K562 (cell line): ENCODE measurements around the gene IFNGR1. TPM values are rescaled to one million over a fixed set of nuclear protein-coding genes. Genes with fewer than 3 reads are reported as not detected.

ENCODE experiments used
- AFF1 ChIP-seq, 2 experiments: fragments of 450-650 bp; IDR thresholded peaks; 2 replicates each; pipeline ENCODE4 v1.6.1; 2018; ENCODE audit warnings: mild to moderate bottlenecking in 2 of 2, low read depth in 1 of 2; ENCODE audit not compliant: partially characterized antibody in 2 of 2
- BCLAF1 ChIP-seq, 2 experiments: fragments of 450-650 bp in 1 of 2; IDR thresholded peaks; 2 replicates each; pipeline ENCODE4 v1.6.1; 2011 to 2017; ENCODE audit warnings: low read depth in 2 of 2, antibody characterized with exemption in 1 of 2, borderline replicate concordance in 1 of 2, low read length in 1 of 2, mild to moderate bottlenecking in 1 of 2, mixed read lengths in 1 of 2; ENCODE audit not compliant: control insufficient read depth in 1 of 2
- BRF1 ChIP-seq: IDR thresholded peaks from 3 replicates; pipeline ENCODE4 v1.6.1; 2011; ENCODE audit warnings: borderline replicate concordance, mild to moderate bottlenecking; ENCODE audit not compliant: insufficient read length; ENCODE audit errors: extremely low read depth
- CAMTA2 ChIP-seq: fragments of 250-450 bp; sonication (Bioruptor Pico); conservative IDR thresholded peaks from 2 replicates; pipeline ENCODE4 v1.5.1; 2022
- DPF2 ChIP-seq: fragments of 450-650 bp; IDR thresholded peaks from 2 replicates; pipeline ENCODE4 v1.6.1; 2016
- ERF ChIP-seq: fragments of 450-650 bp; formaldehyde crosslinking; IDR thresholded peaks from 2 replicates; pipeline ENCODE4 v1.4.0; 2020; ENCODE audit warnings: mild to moderate bottlenecking, mixed read lengths
- ESRRA ChIP-seq: fragments of 450-650 bp; IDR thresholded peaks from 2 replicates; pipeline ENCODE4 v1.6.1; 2014; ENCODE audit warnings: low read depth, mild to moderate bottlenecking, moderate library complexity, borderline replicate concordance
- GTF2B ChIP-seq: IDR thresholded peaks from 2 replicates; pipeline ENCODE4 v1.6.1; 2011; ENCODE audit not compliant: insufficient read length; ENCODE audit errors: extremely low read depth
- POLR3A ChIP-seq: IDR thresholded peaks from 2 replicates; pipeline ENCODE4 v1.6.1; 2011; ENCODE audit warnings: borderline replicate concordance, mild to moderate bottlenecking, moderate library complexity; ENCODE audit not compliant: insufficient read length, insufficient read depth; ENCODE audit errors: extremely low read depth
- RBM25 ChIP-seq: fragments of 200-400 bp; formaldehyde crosslinking; IDR thresholded peaks from 2 replicates; pipeline ENCODE4 v1.6.1; 2018; ENCODE audit warnings: low read length, low read depth, moderate library complexity; ENCODE audit not compliant: severe bottlenecking
- TAF1 ChIP-seq: IDR thresholded peaks from 2 replicates; pipeline ENCODE4 v1.6.1; 2011; ENCODE audit warnings: mild to moderate bottlenecking, low read length, moderate library complexity; ENCODE audit not compliant: insufficient read depth, control insufficient read depth, severe bottlenecking; ENCODE audit errors: extremely low read depth
- ZNF175 ChIP-seq: fragments of 200-800 bp; sonication (Bioruptor generic); IDR thresholded peaks from 2 replicates; pipeline ENCODE4 v1.6.1; 2016; ENCODE audit warnings: low read depth, mild to moderate bottlenecking, missing genetic modification characterization, missing compliant biosample characterization
- ZNF324 ChIP-seq: fragments of 250-450 bp; sonication (Bioruptor Pico); IDR thresholded peaks from 2 replicates; pipeline ENCODE4 v1.4.0; 2020; ENCODE audit warnings: mild to moderate bottlenecking
- polyA plus RNA-seq, 8 experiments: library from polyadenylated mRNA; depleted of rRNA in 4 of 8; stranded (reverse) in 5 of 8; unstranded in 3 of 8; fragments of >200 nt; fragmentation: Nextera tagmentation in 2 of 8; fragmentation: Illumina TruSeq in 1 of 8; extraction: Ambion mirVana in 2 of 8; extraction: Trizol in 1 of 8; gene quantifications; 2 replicates each; pipeline versions ENCODE4 v1.2.1 to v1.2.3, GENCODE V29; 2011 to 2014; ENCODE audit warnings: inconsistent platforms in 1 of 8, missing spikeins in 1 of 8
- total RNA-seq, 7 experiments: library from RNA; depleted of rRNA in 6 of 7; stranded (reverse); fragments of >200 nt in 6 of 7; fragmentation: Illumina TruSeq in 2 of 7; extraction: Trizol in 2 of 7; gene quantifications; 2 replicates each; pipeline versions ENCODE4 v1.2.1 to v1.2.3, GENCODE V29; 2011 to 2021; ENCODE audit warnings: low replicate concordance in 1 of 7

Gene IFNGR1
- total and polyA plus RNA-seq, 9 of the 15 experiments (the other 6 are each of a cell fraction or from before 2014, with no cell fraction given), result 14.7 to 47.0 (median 26.7) TPM

GRCh38 chr6:137236581-137237355 is 17.6 kb upstream of the IFNGR1 start (continued):
- TF ChIP-seq AFF1 (IDR thresholded peaks at IDR 0.05; ENCODE audit: low read depth in 1 of 2, partially characterized antibody in 2 of 2) (no peak), CAMTA2 (CRISPR knock-in tag) (no peak), TAF1 (no peak), RBM25 (no peak), BCLAF1 (IDR thresholded peaks at IDR 0.05; ENCODE audit: borderline replicate concordance in 1 of 2, control insufficient read depth in 1 of 2, low read depth in 2 of 2, low read length in 1 of 2) (no peak), ERF (no peak), BRF1 (no peak), ZNF175 (CRISPR knock-in tag) (no peak), ESRRA (no peak), GTF2B (no peak), DPF2 (no peak), POLR3A (no peak), ZNF324 (CRISPR knock-in tag) (no peak)
- TF ChIP-seq, all 486 proteins: peak for 0
